Spleen (tissue), 7 donors: ENCODE data around the gene CAMK1D.

ENCODE experiments used
- CTCF ChIP-seq, 11 experiments: fragments of 200-600 bp in 7 of 11; fragments of 450-650 bp in 4 of 11; sonication (generic) in 4 of 11; IDR thresholded peaks in 8 of 11; conservative IDR thresholded peaks in 3 of 11; 1 replicate in 7 of 11; 2 replicates in 4 of 11; pipeline versions ENCODE4 v1.4.0 to v1.8.0; 2016 to 2021; ENCODE audit warnings: antibody characterized with exemption in 11 of 11, inconsistent platforms in 4 of 11, mild to moderate bottlenecking in 1 of 11
- POLR2A ChIP-seq, 3 donors: fragments of 450-650 bp; IDR thresholded peaks; one replicate each; pipeline ENCODE4 v1.5.1; 2017; ENCODE audit warnings: antibody characterized with exemption in 3 of 3, mild to moderate bottlenecking in 1 of 3
- POLR2AphosphoS5 ChIP-seq, 3 donors: sonication (generic); formaldehyde crosslinking; IDR thresholded peaks; one replicate each; pipeline ENCODE4 v1.5.1; 2017; ENCODE audit warnings: antibody characterized with exemption in 3 of 3
- donor health status: DM: no; HTN: no; CAD: no; lungs with moderate emphysema.
- donor health status: DM: no; HTN: no; CAD: no.
- donor health status: DM: no; HTN: no; CAD: no.

- TF ChIP-seq CTCF (IDR thresholded peaks at IDR 0.05 in 8 of 11, conservative IDR thresholded peaks at IDR 0.05 in 3 of 11) (no peak), POLR2AphosphoS5 (IDR thresholded peaks at IDR 0.05) (no peak), POLR2A (IDR thresholded peaks at IDR 0.05) (no peak)
Observed at GRCh38 chr10:12455766-12456165, 106.4 kb downstream of the CAMK1D start.
